ENCODE results near the gene SLC6A11.

SLC6A11 gene

GRCh38 chr3:10845001-10845761, 29.2 kb downstream of the SLC6A11 start:
- DNase-seq, result no peak

DNA sequence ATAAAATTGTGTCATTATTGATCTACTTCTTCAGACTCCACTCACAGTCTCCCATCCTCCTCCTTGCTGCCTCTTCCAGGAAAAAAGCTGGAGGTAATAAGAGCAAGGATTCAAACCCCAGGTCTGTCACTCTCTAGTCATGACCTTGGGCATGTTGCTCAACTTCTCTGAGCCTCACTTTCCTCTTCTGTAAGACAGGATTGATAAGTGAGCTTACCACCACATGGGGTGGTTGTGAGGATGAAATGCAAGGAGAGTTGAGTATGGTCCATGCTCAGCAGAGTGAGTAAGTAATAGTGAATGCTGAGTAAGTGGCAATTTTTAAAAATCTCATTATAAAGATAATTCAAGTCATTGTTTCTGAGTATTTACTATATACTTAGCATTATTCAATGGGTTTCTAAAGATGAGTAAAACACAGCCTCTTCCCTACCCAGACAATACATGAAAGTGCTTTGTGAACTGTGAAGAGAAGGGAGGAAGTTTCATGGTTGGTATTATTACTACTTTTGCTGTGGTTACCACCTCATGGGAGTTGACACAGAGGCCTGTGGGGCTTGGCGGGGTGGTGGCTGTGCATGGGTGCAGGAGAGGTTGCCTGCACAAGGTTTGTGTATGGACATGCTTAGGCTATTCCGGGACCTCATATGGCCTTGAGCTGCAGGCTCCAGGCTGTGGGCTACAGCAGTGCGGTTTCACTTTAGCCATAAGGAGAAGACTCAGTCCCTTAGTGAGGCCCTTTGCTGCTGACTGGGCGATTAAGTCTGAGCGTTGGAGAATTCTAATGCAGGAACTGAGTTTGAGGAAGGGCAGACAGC, 30.0 kb downstream of the SLC6A11 start:
- DNase-seq, result no peak

GRCh38 chr3:10846657-10846975, 30.6 kb downstream of the SLC6A11 start:
- no peak for DNase-seq

DNA sequence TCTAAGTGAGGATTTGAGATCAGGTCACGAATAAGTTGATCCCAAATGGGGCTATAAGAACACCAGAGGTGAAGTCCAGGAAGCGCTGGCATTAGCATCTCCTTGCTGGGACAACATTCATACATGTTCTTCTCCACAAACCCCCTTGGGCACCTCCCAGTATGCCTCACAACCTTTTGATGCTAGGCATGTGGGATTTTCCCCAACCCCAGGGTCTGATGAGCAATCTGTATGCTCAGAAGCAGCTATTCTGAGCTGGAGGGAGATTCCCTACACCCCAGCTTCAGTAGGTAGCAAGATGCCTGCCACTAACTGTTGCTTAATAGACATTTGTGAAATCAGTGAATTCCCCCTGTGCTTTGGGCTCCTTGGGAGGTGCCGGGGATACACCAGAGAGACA, 32.2 kb downstream of the SLC6A11 start:
- DNase-seq, result no peak

DNA sequence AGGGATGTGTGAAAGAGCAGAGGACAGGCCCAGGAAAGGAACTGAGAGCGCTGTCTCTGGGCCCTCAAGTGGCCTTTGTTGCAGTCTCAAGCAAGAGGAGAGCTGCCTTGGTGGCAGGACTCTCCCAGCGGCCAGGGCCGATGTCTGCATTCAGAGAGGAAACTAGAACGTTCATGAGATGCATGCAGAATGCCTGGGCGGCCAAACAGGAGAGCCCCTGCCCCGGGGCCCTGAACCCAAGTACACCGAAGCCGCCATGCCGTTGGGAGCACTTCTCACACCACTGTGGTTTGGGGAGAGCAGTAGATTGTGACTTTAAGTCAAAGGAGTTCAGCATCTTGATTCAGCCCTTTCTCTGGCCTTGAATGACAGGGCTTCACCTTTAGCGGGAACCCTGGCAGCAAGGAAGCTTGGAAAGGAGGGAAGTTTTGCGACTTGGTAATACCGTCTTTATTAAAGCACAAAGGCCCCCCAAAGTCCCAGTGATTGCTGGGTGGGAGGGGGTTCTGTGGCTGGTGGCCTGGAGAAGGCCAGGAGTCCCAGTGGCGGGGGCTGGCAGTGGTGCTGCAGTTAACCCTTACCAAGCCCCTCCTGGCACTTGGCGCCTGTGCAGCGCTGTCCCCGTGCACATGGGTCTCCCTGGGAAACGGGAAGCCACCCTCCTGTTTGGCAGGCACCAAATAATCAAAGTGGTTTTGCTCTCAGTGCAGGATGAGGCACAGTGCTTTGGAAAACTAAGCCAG, 36.2 kb downstream of the SLC6A11 start:
- no peak for DNase-seq

DNA sequence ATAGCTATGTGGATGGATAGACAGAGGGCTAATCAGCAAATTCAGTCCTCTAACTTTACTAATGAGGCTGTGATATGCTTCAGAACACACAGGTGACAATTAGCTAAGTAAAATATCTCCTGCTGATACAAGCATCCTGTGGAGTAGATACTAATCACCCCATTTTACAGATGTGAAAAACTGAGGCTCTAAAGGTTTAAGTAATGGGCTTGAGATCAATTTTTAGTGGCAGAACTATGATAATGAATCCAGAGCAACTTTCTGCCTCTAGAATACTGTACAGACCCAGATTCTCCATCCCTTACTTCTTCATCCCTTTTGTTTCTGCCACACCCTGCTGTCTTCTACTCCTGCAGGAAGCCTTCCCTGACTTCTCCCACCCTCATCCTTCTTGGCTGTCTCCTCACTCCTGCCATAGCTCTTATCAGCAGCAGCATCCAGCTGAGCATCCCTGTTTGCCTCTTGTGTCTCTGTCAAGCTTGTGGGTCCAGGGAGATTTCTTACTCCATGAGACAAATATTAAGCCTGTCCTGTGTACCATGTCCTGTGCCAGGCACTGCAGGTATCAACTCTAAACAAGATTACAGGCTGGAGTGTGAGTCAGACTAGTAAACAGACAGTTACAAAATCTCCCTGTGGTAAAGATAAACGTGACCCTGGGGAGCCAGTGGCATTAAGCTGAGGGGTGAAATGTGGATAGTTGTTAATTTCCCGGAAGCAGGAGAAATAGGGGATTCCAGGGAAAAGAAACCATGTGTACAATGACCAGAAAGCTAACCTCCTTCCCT, 39.2 kb downstream of the SLC6A11 start:
- no peak for DNase-seq

DNA sequence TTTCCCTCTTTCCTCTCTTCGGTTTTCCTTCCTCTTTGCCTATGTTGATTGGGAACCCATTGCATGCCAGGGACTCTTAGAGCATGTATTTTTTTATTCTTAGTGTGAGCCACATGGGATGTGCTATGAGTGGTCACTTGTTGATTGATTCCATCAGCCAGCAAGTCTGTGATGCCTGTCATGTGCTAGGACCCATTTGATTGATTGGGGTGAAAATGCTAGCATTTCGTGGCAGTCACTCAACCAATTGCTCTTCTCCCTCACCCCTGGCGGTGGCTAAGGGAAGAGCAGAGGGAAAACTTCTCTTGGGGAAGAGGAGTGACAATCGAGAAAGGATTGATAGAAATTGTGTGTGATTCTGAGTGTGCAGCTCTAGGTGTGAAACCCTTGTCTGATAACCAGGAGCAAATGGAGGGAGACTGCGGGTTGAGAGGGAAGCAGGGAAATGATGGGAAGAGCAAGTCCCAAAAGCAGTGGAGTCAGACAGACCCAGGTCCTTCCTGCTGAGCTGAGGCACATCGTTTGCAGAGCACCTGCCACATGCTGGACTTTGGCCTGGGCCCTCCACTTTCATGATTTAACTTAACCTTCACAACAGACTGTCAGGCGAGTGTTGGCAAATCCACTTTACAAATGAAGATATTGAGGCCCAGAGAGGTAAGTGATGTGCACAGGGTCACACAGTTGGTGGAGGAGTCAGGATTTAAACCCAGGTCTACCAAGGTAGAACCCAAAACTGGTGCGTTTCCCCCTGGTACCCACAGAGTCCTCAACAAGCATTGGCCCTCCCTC, 40.0 kb downstream of the SLC6A11 start:
- peak; percentile 6 for DNase-seq

DNA sequence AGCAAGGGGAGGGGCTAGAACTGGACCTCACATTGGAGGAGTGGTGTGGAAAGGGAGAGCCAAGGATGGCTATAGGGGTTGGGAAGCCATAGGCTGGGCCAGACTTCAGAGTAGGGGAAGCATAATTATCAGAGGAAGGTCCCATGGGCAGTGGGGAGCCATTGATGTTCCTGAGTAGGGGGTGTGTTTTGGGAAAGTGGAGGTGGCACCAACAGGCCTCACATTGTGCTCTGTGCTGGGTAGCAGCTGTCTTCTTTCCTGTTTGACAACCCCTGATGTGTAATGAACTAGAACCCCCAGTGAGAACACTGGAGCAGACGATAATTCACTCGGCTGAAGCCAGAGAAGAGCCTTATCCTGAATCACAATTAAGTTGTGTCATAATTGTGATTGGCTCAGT, 41.2 kb downstream of the SLC6A11 start:
- DNase-seq, result no peak

DNA sequence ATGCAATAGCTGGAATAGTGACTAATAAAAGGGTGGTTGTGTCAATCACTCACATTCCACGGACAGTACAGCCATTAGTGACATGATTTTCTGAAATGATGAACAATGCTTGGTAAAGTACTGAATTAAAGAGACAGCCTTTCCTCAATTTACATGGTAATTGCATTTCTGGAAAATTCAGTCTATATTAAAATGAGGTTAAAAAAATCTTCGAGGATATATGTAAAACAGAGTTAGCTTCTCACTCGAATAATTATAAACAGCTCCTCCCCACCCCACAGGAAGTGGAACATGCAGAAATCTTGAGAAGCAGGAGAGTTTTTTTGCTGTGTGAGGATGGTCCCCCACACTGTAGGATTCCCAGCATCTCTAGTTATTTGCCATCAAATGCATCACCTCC, 42.1 kb downstream of the SLC6A11 start:
- DNase-seq, result no peak

DNA sequence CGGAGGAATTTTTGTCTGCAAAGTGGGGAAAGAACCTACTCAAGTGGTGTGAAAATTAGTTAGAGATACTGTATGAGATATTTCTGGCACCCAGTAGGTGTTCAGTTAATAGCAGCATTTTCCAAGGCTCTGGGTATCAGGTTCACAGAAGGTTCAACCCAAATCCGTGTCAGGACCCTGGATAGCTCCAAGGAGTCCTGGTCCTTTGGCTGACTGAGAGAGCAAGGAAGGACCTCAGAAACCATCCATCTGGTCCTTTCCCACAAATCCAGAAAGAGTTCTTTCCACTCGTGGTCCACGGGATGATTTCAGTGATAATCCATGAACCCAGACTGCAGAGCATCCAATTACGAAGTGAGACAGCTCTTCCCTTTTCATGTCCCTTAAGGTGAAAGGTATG, 51.4 kb downstream of the SLC6A11 start:
- peak; percentile 9 for DNase-seq

DNA sequence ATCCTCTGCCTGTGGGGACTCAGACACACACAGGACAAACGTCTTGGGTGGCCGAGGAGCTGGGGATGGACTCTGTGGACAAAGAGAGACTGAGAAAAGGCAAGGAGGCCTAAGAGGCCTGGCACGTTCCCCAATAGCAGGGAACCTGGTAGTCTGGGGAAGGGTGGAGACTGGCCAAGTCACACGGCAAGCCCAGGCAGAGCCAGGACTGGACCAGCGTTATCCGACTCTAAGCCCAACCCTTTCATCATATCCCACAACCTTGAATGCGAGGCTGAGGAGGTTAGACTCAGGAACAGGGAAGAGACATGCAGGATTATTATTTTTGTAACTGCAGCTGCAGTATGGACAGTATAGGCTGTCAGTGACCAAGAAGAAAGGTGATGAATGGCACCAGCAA, 53.4 kb downstream of the SLC6A11 start:
- DNase-seq, result no peak

- no peak for DNase-seq
These were observed 54.3 kb downstream of the SLC6A11 start for GRCh38 chr3:10870296-10870695.

DNA sequence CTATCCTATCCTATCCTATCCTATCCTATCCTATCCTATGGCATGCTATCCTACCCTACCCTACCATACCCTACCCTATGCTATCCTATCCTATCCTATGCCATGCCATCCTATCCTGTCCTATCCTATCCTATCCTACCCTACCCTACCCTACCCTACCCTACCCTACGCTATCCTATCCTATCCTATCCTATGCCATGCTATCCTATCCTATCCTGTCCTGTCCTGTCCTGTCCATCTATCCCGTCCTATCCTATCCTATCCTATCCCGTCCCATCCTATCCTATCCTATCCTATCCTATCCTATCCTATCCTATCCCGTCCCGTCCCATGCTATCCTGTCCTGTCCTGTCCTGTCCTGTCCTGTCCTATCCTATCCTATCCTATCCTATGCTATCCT, 57.4 kb downstream of the SLC6A11 start:
- no peak for DNase-seq

DNA sequence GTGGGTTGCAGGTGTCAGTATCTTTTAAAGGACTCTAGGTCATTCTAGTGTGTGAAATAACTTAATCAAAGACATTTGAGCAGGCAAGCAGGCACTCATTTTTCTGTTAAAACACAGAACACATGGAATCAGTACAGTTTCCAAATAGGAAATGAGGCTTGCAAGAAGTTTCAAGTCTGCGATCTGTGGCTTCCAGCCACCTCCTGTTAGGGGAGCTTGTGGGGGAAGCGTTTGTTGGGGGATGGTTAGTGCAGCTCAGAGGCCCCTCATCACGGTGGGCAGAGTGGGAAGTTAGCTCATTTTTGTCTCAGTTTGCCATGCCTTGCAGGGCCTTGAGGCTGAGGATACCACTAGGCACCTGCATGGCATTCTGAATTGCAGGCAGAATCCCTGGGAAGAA, 59.9 kb downstream of the SLC6A11 start:
- no peak for DNase-seq

DNA sequence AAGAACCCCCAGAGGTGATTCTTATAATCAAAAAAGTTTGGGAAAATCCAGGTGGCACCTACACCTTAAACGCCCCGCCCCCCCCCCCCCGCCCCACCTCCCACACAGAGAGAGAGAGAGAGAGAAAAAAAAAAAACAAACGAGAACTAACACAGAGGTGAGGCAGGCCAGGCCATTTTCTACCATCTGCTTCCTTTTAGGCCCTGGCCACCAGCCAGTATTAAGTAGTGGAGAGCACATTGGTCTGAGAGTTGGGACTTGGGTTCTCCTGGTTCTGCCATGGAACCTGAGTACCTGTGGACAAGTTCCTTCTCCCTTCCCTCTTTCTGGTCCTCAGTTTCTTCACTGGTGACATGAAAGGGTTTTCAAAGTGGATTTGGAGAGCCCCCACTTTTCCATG, 60.6 kb downstream of the SLC6A11 start:
- no peak for DNase-seq

- no peak for DNase-seq
These were observed 66.8 kb downstream of the SLC6A11 start for GRCh38 chr3:10882851-10883250.

GRCh38 chr3:10883478-10884234, 67.6 kb downstream of the SLC6A11 start:
- DNase-seq, result peak; percentile 7

DNA sequence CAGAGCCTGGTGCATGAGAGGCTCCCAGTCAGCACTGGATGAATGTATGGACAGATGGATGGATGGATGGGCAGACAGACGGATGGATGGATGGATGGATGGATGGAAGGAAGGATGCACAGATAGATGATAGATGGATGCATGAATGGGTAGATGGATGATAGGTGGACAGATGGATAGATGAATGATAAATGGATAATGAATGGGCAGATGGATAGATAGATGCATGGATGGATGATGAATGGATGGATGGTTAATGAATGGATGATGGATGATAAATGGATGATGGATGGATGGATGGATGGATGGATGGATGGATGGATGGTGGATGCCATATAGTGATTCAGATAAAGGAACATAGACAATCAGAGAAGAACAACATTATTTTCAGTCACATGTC, 71.0 kb downstream of the SLC6A11 start:
- no peak for DNase-seq

- no peak for DNase-seq
These were observed 72.6 kb downstream of the SLC6A11 start for GRCh38 chr3:10888518-10889090.

GRCh38 chr3:10889206-10889960, 73.4 kb downstream of the SLC6A11 start:
- no peak for DNase-seq
